HS-5 (cell line): Measurements from ENCODE around the gene L3MBTL1.

Experiments
- DNase-seq: peaks from one replicate; pipeline ENCODE4 v3.0.0-alpha.2; 2012; ENCODE audit warnings: low read depth

Gene L3MBTL1

DNA sequence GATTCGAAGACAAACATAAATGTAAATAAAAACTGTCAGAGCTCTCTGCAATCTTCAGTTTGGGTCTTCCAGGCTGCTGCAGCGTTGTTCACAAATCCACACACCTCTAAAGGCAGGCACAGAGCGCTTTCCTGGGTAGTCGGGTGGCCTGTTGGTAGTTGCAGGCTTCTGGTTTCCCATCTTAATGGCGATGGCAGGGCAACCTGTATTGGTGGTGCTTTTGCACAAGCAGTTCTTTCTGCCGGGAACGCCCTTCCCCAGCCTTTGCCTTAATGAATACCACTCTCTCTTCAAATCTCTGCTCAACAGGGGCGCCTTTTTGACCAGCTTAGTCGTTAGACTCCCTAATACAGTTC, 82.5 kb downstream of the L3MBTL1 start:
- no peak for DNase-seq

GRCh38 chr20:43590392-43591303, 83.2 kb downstream of the L3MBTL1 start, which contains the start of gene IFT52:
Gene IFT52 (plus strand): TSS chr20:43590937. CDS start chr20:43594699, 3,762 bp downstream.
- peak; percentile 86 for DNase-seq
